Measurements from ENCODE around the gene CAMK1D. TPM values are rescaled to one million over a fixed set of nuclear protein-coding genes. Genes with fewer than 3 reads are reported as not detected.

The CAMK1D gene
- polyA plus RNA-seq, 1 donor from 2014 or later = 41.4 TPM

GRCh38 chr10:12590675-12591659 is 241.6 kb downstream of the CAMK1D start:
- peak overlapping the region in 1 of 4 donors; percentile 14 for H3K4me3 Mint-ChIP-seq
- H3K27ac Mint-ChIP-seq = peak overlapping the region in 2 of 3 donors; percentile 36 to 69
- H3K27me3 Mint-ChIP-seq = no peaks in the 10 kb centered on the region
- no peaks in the 10 kb centered on the region for H3K9me3 Mint-ChIP-seq
- H3K4me1 Mint-ChIP-seq = peaks cover 54 to 71% (median 61%) of the 10 kb centered on the region in 3 donors
- peaks cover 11% of the 10 kb centered on the region for H3K36me3 Mint-ChIP-seq

- Mint-ChIP-seq H3K27me3 (no peaks in the 10 kb centered on the region), H3K9me3 (no peaks in the 10 kb centered on the region), H3K4me1 (peaks cover 41 to 59% (median 50%) of the 10 kb centered on the region in 3 donors), H3K27ac (peak overlapping the region in 1 of 3 donors; percentile 17), H3K36me3 (peaks cover 7% of the 10 kb centered on the region), H3K4me3 (no peak overlapping the region)
Measured at GRCh38 chr10:12592967-12593366, 243.6 kb downstream of the CAMK1D start.

- Mint-ChIP-seq H3K4me3 (peak overlapping the region; percentile 25 to 83 (median 65)), H3K27me3 (no peaks in the 10 kb centered on the region), H3K27ac (peak overlapping the region; percentile 63 to 92 (median 73)), H3K36me3 (peaks cover 12% of the 10 kb centered on the region), H3K9me3 (no peaks in the 10 kb centered on the region), H3K4me1 (peaks cover 33 to 50% (median 42%) of the 10 kb centered on the region in 3 donors)
Measured at GRCh38 chr10:12594448-12594944, 245.1 kb downstream of the CAMK1D start.

GRCh38 chr10:12595936-12596576 is 246.7 kb downstream of the CAMK1D start:
- peak overlapping the region in 1 of 4 donors; percentile 63 for H3K4me3 Mint-ChIP-seq
- no peaks in the 10 kb centered on the region for H3K27me3 Mint-ChIP-seq
- H3K4me1 Mint-ChIP-seq = peaks cover 28 to 43% (median 34%) of the 10 kb centered on the region in 3 donors
- H3K27ac Mint-ChIP-seq = peak overlapping the region in 1 of 3 donors; percentile 25
- no peaks in the 10 kb centered on the region for H3K9me3 Mint-ChIP-seq
- H3K36me3 Mint-ChIP-seq = peaks cover 19% of the 10 kb centered on the region

GRCh38 chr10:12597176-12597575 is 247.8 kb downstream of the CAMK1D start:
- Mint-ChIP-seq H3K36me3 (peaks cover 19% of the 10 kb centered on the region), H3K4me3 (no peak overlapping the region), H3K4me1 (peaks cover 24 to 40% (median 28%) of the 10 kb centered on the region in 3 donors)

GRCh38 chr10:12597788-12598765 is 248.7 kb downstream of the CAMK1D start:
- Mint-ChIP-seq H3K36me3 (peaks cover 19% of the 10 kb centered on the region), H3K27me3 (no peaks in the 10 kb centered on the region), H3K4me1 (peaks cover 22 to 31% (median 24%) of the 10 kb centered on the region in 3 donors), H3K9me3 (no peaks in the 10 kb centered on the region), H3K4me3 (no peak overlapping the region), H3K27ac (peak overlapping the region in 2 of 3 donors; percentile 40 to 47)

More at GRCh38 chr10:12597176-12597575, 247.8 kb downstream of the CAMK1D start:
- no peaks in the 10 kb centered on the region for H3K27me3 Mint-ChIP-seq
- no peak overlapping the region for H3K27ac Mint-ChIP-seq
- no peaks in the 10 kb centered on the region for H3K9me3 Mint-ChIP-seq

- Mint-ChIP-seq H3K9me3 (no peaks in the 10 kb centered on the region), H3K4me3 (no peak overlapping the region), H3K4me1 (peaks cover 14 to 25% (median 18%) of the 10 kb centered on the region in 3 donors), H3K27me3 (no peaks in the 10 kb centered on the region), H3K36me3 (peaks cover 12% of the 10 kb centered on the region), H3K27ac (peak overlapping the region in 1 of 3 donors; percentile 13)
Measured at GRCh38 chr10:12600652-12601051, 251.3 kb downstream of the CAMK1D start.

GRCh38 chr10:12602521-12602920 is 253.2 kb downstream of the CAMK1D start:
- Mint-ChIP-seq H3K36me3 (peaks cover 14% of the 10 kb centered on the region), H3K4me1 (peaks cover 22 to 32% (median 24%) of the 10 kb centered on the region in 3 donors), H3K4me3 (no peak overlapping the region), H3K27me3 (no peaks in the 10 kb centered on the region), H3K27ac (peak overlapping the region in 1 of 3 donors; percentile 22), H3K9me3 (no peaks in the 10 kb centered on the region)

GRCh38 chr10:12603766-12604470 is 254.6 kb downstream of the CAMK1D start:
- peaks cover 16 to 32% (median 22%) of the 10 kb centered on the region in 3 donors for H3K4me1 Mint-ChIP-seq
- peak overlapping the region in 2 of 3 donors; percentile 4 to 36 for H3K27ac Mint-ChIP-seq
- no peaks in the 10 kb centered on the region for H3K27me3 Mint-ChIP-seq
- H3K9me3 Mint-ChIP-seq = no peaks in the 10 kb centered on the region
- H3K36me3 Mint-ChIP-seq = peaks cover 19% of the 10 kb centered on the region
- no peak overlapping the region for H3K4me3 Mint-ChIP-seq

GRCh38 chr10:12605580-12606405 is 256.4 kb downstream of the CAMK1D start:
- peak overlapping the region; percentile 41 to 91 (median 82) for H3K4me3 Mint-ChIP-seq
- no peaks in the 10 kb centered on the region for H3K27me3 Mint-ChIP-seq
- H3K9me3 Mint-ChIP-seq = no peaks in the 10 kb centered on the region
- peaks cover 12 to 28% (median 18%) of the 10 kb centered on the region in 3 donors for H3K4me1 Mint-ChIP-seq
- H3K27ac Mint-ChIP-seq = peak overlapping the region; percentile 78 to 92 (median 88)
- H3K36me3 Mint-ChIP-seq = peaks cover 11% of the 10 kb centered on the region

- Mint-ChIP-seq H3K9me3 (no peaks in the 10 kb centered on the region), H3K27me3 (no peaks in the 10 kb centered on the region), H3K4me1 (peaks cover 12 to 27% (median 18%) of the 10 kb centered on the region in 3 donors), H3K4me3 (peak overlapping the region; percentile 41 to 91 (median 82)), H3K27ac (peak overlapping the region in 2 of 3 donors; percentile 78 to 92), H3K36me3 (peaks cover 11% of the 10 kb centered on the region)
Measured at GRCh38 chr10:12606461-12606860, 257.1 kb downstream of the CAMK1D start.

GRCh38 chr10:12608761-12609160 is 259.4 kb downstream of the CAMK1D start:
- H3K4me1 Mint-ChIP-seq = peaks cover 12 to 25% (median 20%) of the 10 kb centered on the region in 3 donors
- H3K4me3 Mint-ChIP-seq = no peak overlapping the region
- no peaks in the 10 kb centered on the region for H3K27me3 Mint-ChIP-seq
- H3K36me3 Mint-ChIP-seq = peaks cover 13% of the 10 kb centered on the region
- H3K9me3 Mint-ChIP-seq = no peaks in the 10 kb centered on the region
- no peak overlapping the region for H3K27ac Mint-ChIP-seq

- Mint-ChIP-seq H3K4me3 (no peak overlapping the region), H3K27me3 (no peaks in the 10 kb centered on the region), H3K4me1 (peaks cover 12 to 21% (median 20%) of the 10 kb centered on the region in 3 donors), H3K36me3 (peaks cover 13% of the 10 kb centered on the region), H3K27ac (no peak overlapping the region), H3K9me3 (no peaks in the 10 kb centered on the region)
Measured at GRCh38 chr10:12609435-12609834, 260.1 kb downstream of the CAMK1D start.
